GM19025 (cell line): ENCODE data around the gene ALAD.
A peak's percentile ranks its signal among the peaks of the same experiment; 100 is the strongest.
"Not testable (repeated sequence)": the region's sequence is repeated elsewhere in the genome, so short reads cannot be mapped to it uniquely, and the experiment has no call there.

ENCODE experiments used
- ATAC-seq: cut with Tn5 transposase; IDR thresholded peaks from one replicate; pipeline ENCODE4 v1.9.1; 2021; ENCODE audit warnings: mild to moderate bottlenecking, low read depth, moderate library complexity; ENCODE audit not compliant: unreplicated experiment

Gene ALAD

GRCh38 chr9:113401027-113401792, at the start of gene ALAD:
ALAD (minus strand) TSS chr9:113401284; CDS start chr9:113393559, 7,725 bp downstream.
- peak; percentile 99 for ATAC-seq

- ATAC-seq: no peak
Measured at GRCh38 chr9:113449376-113449775, 48.3 kb upstream of the ALAD start.

GRCh38 chr9:113446323-113446740, 45.2 kb upstream of the ALAD start:
- no peak for ATAC-seq

- no peak for ATAC-seq
Measured at GRCh38 chr9:113444736-113445135, 43.7 kb upstream of the ALAD start.

GRCh38 chr9:113437716-113438115, 36.6 kb upstream of the ALAD start:
- ATAC-seq: not testable (repeated sequence)

- no peak for ATAC-seq
Measured at GRCh38 chr9:113436728-113437515, 35.8 kb upstream of the ALAD start.

GRCh38 chr9:113431191-113431590, 30.1 kb upstream of the ALAD start:
- ATAC-seq: no peak

- no peak for ATAC-seq
Measured at GRCh38 chr9:113428062-113428615, 27.1 kb upstream of the ALAD start.

- ATAC-seq: no peak
Measured at GRCh38 chr9:113427629-113428028, 26.5 kb upstream of the ALAD start.

- ATAC-seq: no peak
Measured at GRCh38 chr9:113426701-113427100, 25.6 kb upstream of the ALAD start.

GRCh38 chr9:113425072-113425471, 24.0 kb upstream of the ALAD start:
- no peak for ATAC-seq

GRCh38 chr9:113421726-113422125, 20.6 kb upstream of the ALAD start:
- ATAC-seq: no peak

GRCh38 chr9:113417370-113417769, 16.3 kb upstream of the ALAD start:
- ATAC-seq: no peak

GRCh38 chr9:113416149-113416721, 15.2 kb upstream of the ALAD start:
- peak; percentile 87 for ATAC-seq

- ATAC-seq: peak; percentile 83
Measured at GRCh38 chr9:113410207-113410864, 9.3 kb upstream of the ALAD start, which contains the start of the genes C9orf43 and POLE3. C9orf43 (plus strand) TSS chr9:113410747; CDS start chr9:113413494, 2,747 bp downstream. POLE3 (minus strand) TSS chr9:113410675; CDS start chr9:113410293, 382 bp downstream.

GRCh38 chr9:113409883-113410206, 8.8 kb upstream of the ALAD start:
- no peak for ATAC-seq

GRCh38 chr9:113409481-113409880, 8.4 kb upstream of the ALAD start:
- ATAC-seq: no peak

GRCh38 chr9:113406873-113407511, 5.9 kb upstream of the ALAD start:
- not testable (repeated sequence) for ATAC-seq

GRCh38 chr9:113406353-113406752, 5.3 kb upstream of the ALAD start:
- not testable (repeated sequence) for ATAC-seq

GRCh38 chr9:113403646-113404045, 2.6 kb upstream of the ALAD start:
- ATAC-seq: no peak
